Loucy (cell line): Measurements from ENCODE around the gene AGAP3.

Source experiments
- CTCF ChIP-seq: fragments of 200-600 bp; sonication (generic); conservative IDR thresholded peaks from 2 replicates; pipeline ENCODE4 v1.5.1; 2014; ENCODE audit warnings: mild to moderate bottlenecking, antibody characterized with exemption, low read length
- EZH2phosphoT487 ChIP-seq: fragments of 200-600 bp; IDR thresholded peaks from 2 replicates; pipeline ENCODE4 v1.6.1; 2018; ENCODE audit warnings: antibody characterized with exemption, mild to moderate bottlenecking, moderate library complexity, borderline replicate concordance

- TF ChIP-seq CTCF (no peak), EZH2phosphoT487 (no peak)
These were observed 15.5 kb downstream of the AGAP3 start for GRCh38 chr7:151101621-151102396.
